GM12872 (cell line): ENCODE measurements around the gene IL17C.

Experiments
- CTCF ChIP-seq: IDR thresholded peaks from 3 replicates; pipeline ENCODE4 v1.5.1; 2011; ENCODE audit warnings: low read depth, mild to moderate bottlenecking, low read length, moderate library complexity; ENCODE audit not compliant: insufficient read depth

Gene IL17C

GRCh38 chr16:88671806-88672205 lies 33.4 kb downstream of the IL17C start:
- TF ChIP-seq CTCF = no peak

- no peak for TF ChIP-seq CTCF
Observed at GRCh38 chr16:88672776-88673175, 34.4 kb downstream of the IL17C start.

DNA sequence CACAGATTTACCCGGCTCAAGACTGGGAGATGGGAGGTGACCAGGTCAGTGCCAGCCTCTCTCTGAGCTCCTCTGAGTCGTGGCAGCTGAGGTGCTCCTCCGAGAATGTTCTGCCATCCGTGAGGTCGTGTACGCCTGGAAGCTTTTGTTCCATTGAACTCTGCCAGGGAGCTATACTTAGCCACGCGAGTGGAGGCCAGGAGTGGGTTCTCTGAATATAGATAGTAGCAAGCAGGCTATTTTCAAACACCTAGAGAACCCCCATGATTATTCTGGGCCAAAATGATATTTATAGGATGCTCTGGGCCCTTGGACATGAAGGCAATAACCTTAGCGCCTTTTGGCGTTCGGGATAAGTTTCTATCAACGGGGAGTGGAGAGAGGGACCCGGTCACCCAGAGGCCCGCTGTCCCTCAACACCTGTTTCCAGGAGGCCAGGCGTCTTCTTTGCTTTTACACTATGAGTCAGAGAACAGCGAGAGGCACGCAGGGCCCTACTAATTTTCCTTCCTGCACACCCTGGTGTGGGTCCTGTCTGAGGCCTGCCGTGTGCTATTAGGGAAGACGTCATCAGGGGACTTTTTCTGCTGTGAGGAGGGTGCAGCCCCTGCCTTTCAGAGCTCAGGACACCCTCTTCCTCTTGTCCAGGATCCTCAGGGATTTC lies 35.5 kb downstream of the IL17C start:
- TF ChIP-seq CTCF = no peak

- no peak for TF ChIP-seq CTCF
Observed at GRCh38 chr16:88676502-88677242, 38.3 kb downstream of the IL17C start.

DNA sequence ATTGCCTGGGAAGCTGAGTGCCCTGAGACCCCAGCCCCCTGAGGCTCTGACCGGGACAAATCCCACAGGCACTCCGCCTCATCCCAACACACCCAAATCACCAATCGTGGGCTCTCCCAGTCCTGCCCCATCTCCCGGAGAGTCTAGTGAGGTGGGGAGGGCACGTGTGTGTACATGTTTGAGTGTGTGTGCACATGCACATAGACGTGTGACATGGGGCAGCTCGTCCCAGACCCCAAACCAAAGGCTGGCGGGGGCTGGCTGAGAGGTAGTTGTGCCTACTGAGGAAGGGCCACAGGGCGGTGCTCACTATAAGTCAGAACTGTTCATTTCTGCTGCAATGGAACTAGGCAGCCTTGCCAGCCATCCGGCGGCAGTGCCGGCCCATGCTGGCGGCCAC lies 39.3 kb downstream of the IL17C start:
- no peak for TF ChIP-seq CTCF

GRCh38 chr16:88678224-88678979 lies 40.0 kb downstream of the IL17C start:
- TF ChIP-seq CTCF = no peak

DNA sequence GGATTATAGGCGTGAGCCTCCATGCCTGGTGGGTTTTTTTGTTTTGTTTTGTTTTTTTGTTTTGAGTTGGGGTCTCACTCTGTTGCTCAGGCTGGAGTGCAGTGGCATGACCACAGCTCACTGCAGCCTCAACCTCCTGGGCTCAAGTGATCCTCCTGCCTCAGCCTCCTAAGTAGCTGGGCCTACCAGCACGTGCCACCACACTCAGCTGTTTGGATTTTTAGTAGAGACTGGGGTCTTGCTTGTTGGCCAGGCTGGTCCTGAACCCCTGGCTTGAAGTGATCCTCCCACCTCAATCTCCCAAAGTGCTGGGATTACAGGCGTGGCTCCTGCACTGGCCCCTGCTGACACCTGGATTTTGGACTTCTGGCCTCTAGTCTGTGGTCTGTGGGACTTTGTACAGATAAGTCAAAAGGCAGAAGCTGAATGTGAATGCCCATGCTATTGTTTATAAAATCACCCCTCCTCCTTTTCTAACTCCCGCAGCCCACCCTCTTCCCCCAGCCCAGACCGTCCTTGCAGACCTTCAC lies 42.2 kb downstream of the IL17C start:
- TF ChIP-seq CTCF = no peak
